CD4-positive, alpha-beta T cell (primary cell): ENCODE measurements around the gene MYO5C. TPM values are rescaled to one million over a fixed set of nuclear protein-coding genes. Genes with fewer than 3 reads are reported as not detected.

Experiments used
- ATAC-seq: fragments of 200-7000 bp; cut with Tn5 transposase; one replicate; pipeline ENCODE4 v1.10.0; 2022; ENCODE audit warnings: mild to moderate bottlenecking; ENCODE audit not compliant: poor library complexity
- CTCF ChIA-PET: fragments of 350-600 bp; sonication (Branson Sonifier 250); formaldehyde crosslinking; loops from one replicate; lab custom pipeline; 2021; ENCODE audit warnings: antibody characterized with exemption, inconsistent platforms; lab: Charles Lee
- POLR2A ChIA-PET: fragments of 350-600 bp; sonication (Branson Sonifier 250); formaldehyde crosslinking; loops from one replicate; lab custom pipeline; 2021; ENCODE audit warnings: antibody characterized with exemption, inconsistent platforms; lab: Charles Lee
- DNase-seq, 14 experiments: peaks; one replicate each; pipeline ENCODE4 v3.0.0-alpha.2; 2013 to 2020; ENCODE audit warnings: mixed read lengths in 2 of 14
- H3K27ac ChIP-seq, 2 donors: one replicate each; pipeline versions ENCODE4 v1.5.1 to v1.7.0; 2013; ENCODE audit warnings: low read length in 2 of 2, low read depth in 1 of 2, mild to moderate bottlenecking in 1 of 2
- H3K27me3 ChIP-seq, 2 experiments: 1 replicate in 1 of 2; 2 replicates in 1 of 2; pipeline versions ENCODE4 v1.6.1 to v1.7.0; 2013; ENCODE audit warnings: low read length in 2 of 2, control low read depth in 1 of 2, mild to moderate bottlenecking in 1 of 2, moderate library complexity in 1 of 2; ENCODE audit not compliant: insufficient read depth in 2 of 2, control insufficient read depth in 1 of 2
- H3K36me3 ChIP-seq: one replicate; pipeline ENCODE4 v1.6.1; 2013; ENCODE audit warnings: low read length, control low read depth; ENCODE audit not compliant: insufficient read depth
- H3K4me1 ChIP-seq: one replicate; pipeline ENCODE4 v1.6.1; 2013; ENCODE audit warnings: low read length, control low read depth; ENCODE audit not compliant: insufficient read depth
- H3K4me3 ChIP-seq: one replicate; pipeline ENCODE4 v1.5.1; 2013; ENCODE audit warnings: mild to moderate bottlenecking, low read length, moderate library complexity
- H3K9me3 ChIP-seq, 2 experiments: 1 replicate in 1 of 2; 2 replicates in 1 of 2; pipeline versions ENCODE4 v1.6.1 to v1.7.0; 2013; ENCODE audit warnings: low read length in 2 of 2, mild to moderate bottlenecking in 2 of 2, control low read depth in 1 of 2, moderate library complexity in 1 of 2; ENCODE audit not compliant: control insufficient read depth in 1 of 2, insufficient read depth in 1 of 2
- H3K27ac Mint-ChIP-seq: one replicate; pipeline ENCODE4 v1.8.0; 2020; ENCODE audit warnings: mixed read lengths
- H3K27me3 Mint-ChIP-seq: one replicate; pipeline ENCODE4 v1.8.0; 2021; ENCODE audit warnings: mixed read lengths
- H3K36me3 Mint-ChIP-seq: one replicate; pipeline ENCODE4 v1.8.0; 2021; ENCODE audit warnings: low read depth, mixed read lengths
- H3K4me1 Mint-ChIP-seq: one replicate; pipeline ENCODE4 v1.8.0; 2021; ENCODE audit warnings: low read depth, mixed read lengths
- H3K4me3 Mint-ChIP-seq: one replicate; pipeline ENCODE4 v1.8.0; 2020; ENCODE audit warnings: mild to moderate bottlenecking, mixed read lengths
- H3K9me3 Mint-ChIP-seq: one replicate; pipeline ENCODE4 v1.8.0; 2020; ENCODE audit warnings: mixed read lengths
- CTCF ChIP-seq: fragments of 200-600 bp; IDR thresholded peaks from one replicate; pipeline ENCODE4 v1.8.0; 2022; ENCODE audit warnings: antibody characterized with exemption, mild to moderate bottlenecking
- intact Hi-C, 2 experiments: fragments of 100-400 bp; cut with DNase I in 1 of 2; cut with micrococcal nuclease in 1 of 2; formaldehyde crosslinking; loops; one replicate each; pipeline versions ENCODE4 v1.15.1 to v1.9.0; 2023 to 2025; cut with DNase I, micrococcal nuclease
- polyA plus RNA-seq, 2 donors: library from polyadenylated mRNA; unstranded; fragments of 120-200 nt; gene quantifications; one replicate each; pipeline ENCODE4 v1.2.1, GENCODE V29; 2013
- total RNA-seq, 174 experiments: library from RNA in 2 of 174; stranded (reverse) in 2 of 174; gene quantifications; one replicate each; pipeline ENCODE4 v1.2.3 and lab custom pipeline; 2021 to 2026

MYO5C gene
- under 1 TPM; 0.53 to 0.93 TPM for total RNA-seq
- polyA plus RNA-seq (2013, experiment 1 of 2): 0.52 TPM
- polyA plus RNA-seq (2013, experiment 2 of 2): 0.72 TPM
- total RNA-seq (lab: John Stamatoyannopoulos, UW): 0.15 to 3.1 (median 0.84) reads per million in 172 experiments

GRCh38 chr15:52295421-52296001 lies at the start of gene MYO5C:
MYO5C (minus strand) TSS chr15:52295804; CDS start chr15:52295636, 168 bp downstream.
- TF ChIP-seq CTCF: no peak
- no peak for ATAC-seq
- no peaks in the 10 kb centered on the region for H3K4me1 Mint-ChIP-seq
- H3K4me3 Mint-ChIP-seq: peak within 1 kb of the TSS; percentile 55
- H3K4me3 ChIP-seq: no peak within 1 kb of the TSS
- no peaks in the 10 kb centered on the region for H3K9me3 Mint-ChIP-seq
- POLR2A ChIA-PET: no interaction called here
- H3K36me3 ChIP-seq: no peaks in the 10 kb centered on the region
- peaks cover 12% of the 10 kb centered on the region for H3K4me1 ChIP-seq
- CTCF ChIA-PET: no interaction called here
- H3K27me3 Mint-ChIP-seq: peaks cover 48% of the 10 kb centered on the region
- peaks cover 8 to 41% of the 10 kb centered on the region in 2 experiments for H3K27me3 ChIP-seq
- H3K9me3 ChIP-seq: no peaks in the 10 kb centered on the region
- intact Hi-C loops: no loop called here
- DNase-seq: peak in 1 of 14 experiments; percentile 10
- no peak within 1 kb of the TSS for H3K27ac Mint-ChIP-seq
- no peaks in the 10 kb centered on the region for H3K36me3 Mint-ChIP-seq
- H3K27ac ChIP-seq: no peak within 1 kb of the TSS

GRCh38 chr15:52344592-52344991 lies 49.0 kb upstream of the MYO5C start:
- no peak for TF ChIP-seq CTCF
- Mint-ChIP-seq H3K4me1 (no peaks in the 10 kb centered on the region), H3K36me3 (peaks cover 63% of the 10 kb centered on the region), H3K27ac (no peak overlapping the region), H3K9me3 (no peaks in the 10 kb centered on the region), H3K27me3 (no peaks in the 10 kb centered on the region), H3K4me3 (no peak overlapping the region)
- ChIA-PET POLR2A (no interaction called here), CTCF (no interaction called here)
- ATAC-seq (no peak), DNase-seq (no peak)
- Histone ChIP-seq H3K4me3 (no peak overlapping the region), H3K4me1 (no peaks in the 10 kb centered on the region), H3K36me3 (peaks cover 45% of the 10 kb centered on the region), H3K27ac (no peak overlapping the region), H3K27me3 (no peaks in the 10 kb centered on the region), H3K9me3 (no peaks in the 10 kb centered on the region)
- intact Hi-C loops: no loop called here

GRCh38 chr15:52343831-52344230 lies 48.2 kb upstream of the MYO5C start:
- H3K36me3 Mint-ChIP-seq: peaks cover 60% of the 10 kb centered on the region
- H3K4me3 ChIP-seq: no peak overlapping the region
- POLR2A ChIA-PET: no interaction called here
- no peaks in the 10 kb centered on the region for H3K9me3 ChIP-seq
- H3K27me3 Mint-ChIP-seq: no peaks in the 10 kb centered on the region
- CTCF ChIA-PET: no interaction called here
- no peak overlapping the region for H3K4me3 Mint-ChIP-seq
- H3K27me3 ChIP-seq: no peaks in the 10 kb centered on the region
- no peak for ATAC-seq
- no peaks in the 10 kb centered on the region for H3K4me1 Mint-ChIP-seq
- DNase-seq: no peak
- peaks cover 41% of the 10 kb centered on the region for H3K36me3 ChIP-seq
- intact Hi-C loops: no loop called here
- H3K27ac ChIP-seq: no peak overlapping the region
- no peaks in the 10 kb centered on the region for H3K9me3 Mint-ChIP-seq
- TF ChIP-seq CTCF: no peak
- no peak overlapping the region for H3K27ac Mint-ChIP-seq
- no peaks in the 10 kb centered on the region for H3K4me1 ChIP-seq
